Tibial artery (tissue), 4 donors: Measurements from ENCODE around the gene SPATA18.

Source experiments
- DNase-seq, 2 donors: peaks; one replicate each; pipeline ENCODE4 v3.0.0-alpha.2; 2019
- H3K27ac ChIP-seq, 2 donors: fragments of 200-600 bp; sonication (generic) in 1 of 2; 1 replicate in 1 of 2; 2 replicates in 1 of 2; pipeline ENCODE4 v1.5.1; 2018 to 2019; ENCODE audit warnings: mild to moderate bottlenecking in 1 of 2
- H3K27me3 ChIP-seq, 2 donors: fragments of 200-600 bp; sonication (generic) in 1 of 2; one replicate each; pipeline versions ENCODE4 v1.5.1 to v1.6.0; 2016 to 2019
- H3K36me3 ChIP-seq, 3 donors: fragments of 200-600 bp; sonication (generic) in 2 of 3; one replicate each; pipeline ENCODE4 v1.5.1; 2016 to 2019; ENCODE audit warnings: mild to moderate bottlenecking in 2 of 3
- H3K4me1 ChIP-seq, 4 donors: fragments of 200-600 bp; sonication (generic) in 2 of 4; 1 replicate in 3 of 4; 2 replicates in 1 of 4; pipeline ENCODE4 v1.5.1; 2016 to 2019
- H3K4me3 ChIP-seq, 2 donors: fragments of 200-600 bp; sonication (generic) in 1 of 2; 1 replicate in 1 of 2; 2 replicates in 1 of 2; pipeline ENCODE4 v1.5.1; 2018 to 2019; ENCODE audit warnings: mild to moderate bottlenecking in 2 of 2
- H3K9me3 ChIP-seq, 3 donors: fragments of 200-600 bp; sonication (generic) in 1 of 3; one replicate each; pipeline ENCODE4 v1.5.1; 2016 to 2019
- CTCF ChIP-seq, 2 experiments: fragments of 200-600 bp in 1 of 2; fragments of 450-650 bp in 1 of 2; IDR thresholded peaks; one replicate each; pipeline ENCODE4 v1.5.1; 2017 to 2019; ENCODE audit warnings: antibody characterized with exemption in 2 of 2, mild to moderate bottlenecking in 1 of 2, moderate library complexity in 1 of 2
- intact Hi-C: fragments of 100-400 bp; cut with DNase I; formaldehyde crosslinking; loops from one replicate; pipeline ENCODE4 v1.15.0; 2023; ENCODE audit warnings: low total_unique reads

The SPATA18 gene

GRCh38 chr4:52010986-52011385, 40.1 kb upstream of the SPATA18 start:
- Histone ChIP-seq H3K4me3 (no peak overlapping the region), H3K27me3 (no peaks in the 10 kb centered on the region), H3K36me3 (peaks cover 0 to 22% (median 13%) of the 10 kb centered on the region in 3 donors), H3K27ac (no peak overlapping the region), H3K4me1 (no peaks in the 10 kb centered on the region), H3K9me3 (no peaks in the 10 kb centered on the region)
- no peak for TF ChIP-seq CTCF (IDR thresholded peaks at IDR 0.05)
- intact Hi-C loops, result no loop called here
- no peak for DNase-seq

GRCh38 chr4:52012651-52013050, 38.5 kb upstream of the SPATA18 start:
- no peak for TF ChIP-seq CTCF (IDR thresholded peaks at IDR 0.05)
- Histone ChIP-seq H3K36me3 (peaks cover 0 to 22% (median 13%) of the 10 kb centered on the region in 3 donors), H3K9me3 (no peaks in the 10 kb centered on the region), H3K4me1 (no peaks in the 10 kb centered on the region), H3K4me3 (no peak overlapping the region), H3K27ac (no peak overlapping the region), H3K27me3 (no peaks in the 10 kb centered on the region)
- intact Hi-C loops, result no loop called here
- DNase-seq, result no peak

GRCh38 chr4:52014903-52015302, 36.2 kb upstream of the SPATA18 start:
- intact Hi-C loops, result no loop called here
- no peaks in the 10 kb centered on the region for H3K27me3 ChIP-seq
- H3K4me3 ChIP-seq, result no peak overlapping the region
- no peak for DNase-seq
- H3K4me1 ChIP-seq, result no peaks in the 10 kb centered on the region
- peaks cover 0 to 22% (median 13%) of the 10 kb centered on the region in 3 donors for H3K36me3 ChIP-seq
- H3K27ac ChIP-seq, result no peak overlapping the region
- no peaks in the 10 kb centered on the region for H3K9me3 ChIP-seq
- no peak for TF ChIP-seq CTCF (IDR thresholded peaks at IDR 0.05)

- H3K36me3 ChIP-seq, result peaks cover 0 to 22% (median 9%) of the 10 kb centered on the region in 3 donors
- H3K27me3 ChIP-seq, result no peaks in the 10 kb centered on the region
- intact Hi-C loops, result no loop called here
- no peaks in the 10 kb centered on the region for H3K4me1 ChIP-seq
- no peaks in the 10 kb centered on the region for H3K9me3 ChIP-seq
- H3K4me3 ChIP-seq, result no peak overlapping the region
- DNase-seq, result no peak
- H3K27ac ChIP-seq, result no peak overlapping the region
- TF ChIP-seq CTCF (IDR thresholded peaks at IDR 0.05), result no peak
Measured at GRCh38 chr4:52015366-52015765, 35.7 kb upstream of the SPATA18 start.

- no peaks in the 10 kb centered on the region for H3K4me1 ChIP-seq
- intact Hi-C loops, result no loop called here
- TF ChIP-seq CTCF (IDR thresholded peaks at IDR 0.05), result no peak
- H3K27me3 ChIP-seq, result no peaks in the 10 kb centered on the region
- H3K9me3 ChIP-seq, result no peaks in the 10 kb centered on the region
- DNase-seq, result no peak
- peaks cover 2 to 20% (median 4%) of the 10 kb centered on the region in 3 donors for H3K36me3 ChIP-seq
- H3K27ac ChIP-seq, result no peak overlapping the region
- no peak overlapping the region for H3K4me3 ChIP-seq
Measured at GRCh38 chr4:52016981-52017380, 34.1 kb upstream of the SPATA18 start.

- Histone ChIP-seq H3K27ac (no peak overlapping the region), H3K27me3 (no peaks in the 10 kb centered on the region), H3K4me1 (no peaks in the 10 kb centered on the region), H3K36me3 (peaks cover 9 to 22% (median 10%) of the 10 kb centered on the region in 3 donors), H3K9me3 (no peaks in the 10 kb centered on the region), H3K4me3 (no peak overlapping the region)
- no peak for TF ChIP-seq CTCF (IDR thresholded peaks at IDR 0.05)
- intact Hi-C loops, result no loop called here
- DNase-seq, result no peak
Measured at GRCh38 chr4:52017814-52018213, 33.3 kb upstream of the SPATA18 start.
